ENCODE measurements around the gene TUBD1.

DNA sequence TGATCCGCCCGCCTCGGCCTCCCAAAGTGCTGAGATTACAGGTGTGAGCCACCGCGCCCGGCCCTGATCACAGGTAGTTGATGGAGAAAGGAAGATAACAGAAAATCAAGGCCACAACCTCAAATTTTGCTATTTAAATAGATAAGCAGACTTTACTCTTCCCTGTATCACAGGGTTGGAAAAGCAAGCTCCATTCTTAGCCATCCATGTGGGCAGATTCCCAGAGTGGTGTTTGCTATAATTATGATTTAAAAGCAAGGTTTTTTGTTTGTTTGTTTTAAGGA is 44.4 kb downstream of the TUBD1 start:
- TF ChIP-seq, protein P1, sequence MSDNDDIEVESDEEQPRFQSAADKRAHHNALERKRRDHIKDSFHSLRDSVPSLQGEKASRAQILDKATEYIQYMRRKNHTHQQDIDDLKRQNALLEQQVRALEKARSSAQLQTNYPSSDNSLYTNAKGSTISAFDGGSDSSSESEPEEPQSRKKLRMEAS (IDR thresholded peaks at IDR 0.05) = no peak
- TF ChIP-seq GABPA (IDR thresholded peaks at IDR 0.05 in 1 of 2, conservative IDR thresholded peaks at IDR 0.05 in 1 of 2) = no peak
- TF ChIP-seq, protein P2, sequence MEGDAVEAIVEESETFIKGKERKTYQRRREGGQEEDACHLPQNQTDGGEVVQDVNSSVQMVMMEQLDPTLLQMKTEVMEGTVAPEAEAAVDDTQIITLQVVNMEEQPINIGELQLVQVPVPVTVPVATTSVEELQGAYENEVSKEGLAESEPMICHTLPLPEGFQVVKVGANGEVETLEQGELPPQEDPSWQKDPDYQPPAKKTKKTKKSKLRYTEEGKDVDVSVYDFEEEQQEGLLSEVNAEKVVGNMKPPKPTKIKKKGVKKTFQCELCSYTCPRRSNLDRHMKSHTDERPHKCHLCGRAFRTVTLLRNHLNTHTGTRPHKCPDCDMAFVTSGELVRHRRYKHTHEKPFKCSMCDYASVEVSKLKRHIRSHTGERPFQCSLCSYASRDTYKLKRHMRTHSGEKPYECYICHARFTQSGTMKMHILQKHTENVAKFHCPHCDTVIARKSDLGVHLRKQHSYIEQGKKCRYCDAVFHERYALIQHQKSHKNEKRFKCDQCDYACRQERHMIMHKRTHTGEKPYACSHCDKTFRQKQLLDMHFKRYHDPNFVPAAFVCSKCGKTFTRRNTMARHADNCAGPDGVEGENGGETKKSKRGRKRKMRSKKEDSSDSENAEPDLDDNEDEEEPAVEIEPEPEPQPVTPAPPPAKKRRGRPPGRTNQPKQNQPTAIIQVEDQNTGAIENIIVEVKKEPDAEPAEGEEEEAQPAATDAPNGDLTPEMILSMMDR (IDR thresholded peaks at IDR 0.05; ENCODE audit: low read depth, low read length, missing input control) = no peak
- TF ChIP-seq, protein P3, sequence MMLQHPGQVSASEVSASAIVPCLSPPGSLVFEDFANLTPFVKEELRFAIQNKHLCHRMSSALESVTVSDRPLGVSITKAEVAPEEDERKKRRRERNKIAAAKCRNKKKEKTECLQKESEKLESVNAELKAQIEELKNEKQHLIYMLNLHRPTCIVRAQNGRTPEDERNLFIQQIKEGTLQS (IDR thresholded peaks at IDR 0.05) = no peak
- no peak for TF ChIP-seq TAF1 (conservative IDR thresholded peaks at IDR 0.05)
- TF ChIP-seq, protein P4, sequence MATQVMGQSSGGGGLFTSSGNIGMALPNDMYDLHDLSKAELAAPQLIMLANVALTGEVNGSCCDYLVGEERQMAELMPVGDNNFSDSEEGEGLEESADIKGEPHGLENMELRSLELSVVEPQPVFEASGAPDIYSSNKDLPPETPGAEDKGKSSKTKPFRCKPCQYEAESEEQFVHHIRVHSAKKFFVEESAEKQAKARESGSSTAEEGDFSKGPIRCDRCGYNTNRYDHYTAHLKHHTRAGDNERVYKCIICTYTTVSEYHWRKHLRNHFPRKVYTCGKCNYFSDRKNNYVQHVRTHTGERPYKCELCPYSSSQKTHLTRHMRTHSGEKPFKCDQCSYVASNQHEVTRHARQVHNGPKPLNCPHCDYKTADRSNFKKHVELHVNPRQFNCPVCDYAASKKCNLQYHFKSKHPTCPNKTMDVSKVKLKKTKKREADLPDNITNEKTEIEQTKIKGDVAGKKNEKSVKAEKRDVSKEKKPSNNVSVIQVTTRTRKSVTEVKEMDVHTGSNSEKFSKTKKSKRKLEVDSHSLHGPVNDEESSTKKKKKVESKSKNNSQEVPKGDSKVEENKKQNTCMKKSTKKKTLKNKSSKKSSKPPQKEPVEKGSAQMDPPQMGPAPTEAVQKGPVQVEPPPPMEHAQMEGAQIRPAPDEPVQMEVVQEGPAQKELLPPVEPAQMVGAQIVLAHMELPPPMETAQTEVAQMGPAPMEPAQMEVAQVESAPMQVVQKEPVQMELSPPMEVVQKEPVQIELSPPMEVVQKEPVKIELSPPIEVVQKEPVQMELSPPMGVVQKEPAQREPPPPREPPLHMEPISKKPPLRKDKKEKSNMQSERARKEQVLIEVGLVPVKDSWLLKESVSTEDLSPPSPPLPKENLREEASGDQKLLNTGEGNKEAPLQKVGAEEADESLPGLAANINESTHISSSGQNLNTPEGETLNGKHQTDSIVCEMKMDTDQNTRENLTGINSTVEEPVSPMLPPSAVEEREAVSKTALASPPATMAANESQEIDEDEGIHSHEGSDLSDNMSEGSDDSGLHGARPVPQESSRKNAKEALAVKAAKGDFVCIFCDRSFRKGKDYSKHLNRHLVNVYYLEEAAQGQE (IDR thresholded peaks at IDR 0.05) = no peak
- TF ChIP-seq RAD21 (IDR thresholded peaks at IDR 0.05) = no peak
- no peak for TF ChIP-seq NR2F2 (IDR thresholded peaks at IDR 0.05)
- no peak for TF ChIP-seq EGR1 (IDR thresholded peaks at IDR 0.05; ENCODE audit: low read depth in 2 of 2)
- no peak for TF ChIP-seq FOXA2 (IDR thresholded peaks at IDR 0.05)
- TF ChIP-seq, protein P5, sequence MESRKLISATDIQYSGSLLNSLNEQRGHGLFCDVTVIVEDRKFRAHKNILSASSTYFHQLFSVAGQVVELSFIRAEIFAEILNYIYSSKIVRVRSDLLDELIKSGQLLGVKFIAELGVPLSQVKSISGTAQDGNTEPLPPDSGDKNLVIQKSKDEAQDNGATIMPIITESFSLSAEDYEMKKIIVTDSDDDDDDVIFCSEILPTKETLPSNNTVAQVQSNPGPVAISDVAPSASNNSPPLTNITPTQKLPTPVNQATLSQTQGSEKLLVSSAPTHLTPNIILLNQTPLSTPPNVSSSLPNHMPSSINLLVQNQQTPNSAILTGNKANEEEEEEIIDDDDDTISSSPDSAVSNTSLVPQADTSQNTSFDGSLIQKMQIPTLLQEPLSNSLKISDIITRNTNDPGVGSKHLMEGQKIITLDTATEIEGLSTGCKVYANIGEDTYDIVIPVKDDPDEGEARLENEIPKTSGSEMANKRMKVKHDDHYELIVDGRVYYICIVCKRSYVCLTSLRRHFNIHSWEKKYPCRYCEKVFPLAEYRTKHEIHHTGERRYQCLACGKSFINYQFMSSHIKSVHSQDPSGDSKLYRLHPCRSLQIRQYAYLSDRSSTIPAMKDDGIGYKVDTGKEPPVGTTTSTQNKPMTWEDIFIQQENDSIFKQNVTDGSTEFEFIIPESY (IDR thresholded peaks at IDR 0.05) = no peak
- no peak for TF ChIP-seq SP1 (IDR thresholded peaks at IDR 0.05)

Data from liver (tissue), 3 donors.